GM23338 (cell line): ENCODE results near the gene ABHD18. TPM values are rescaled to one million over a fixed set of nuclear protein-coding genes. Genes with fewer than 3 reads are reported as not detected.

ENCODE experiments used
- ATAC-seq: fragments of 200-7000 bp; cut with Tn5 transposase; 3 replicates; pipeline ENCODE4 v1.9.1; 2020
- DNase-seq: peaks from one replicate; pipeline ENCODE4 v3.0.0-alpha.2; 2015; ENCODE audit warnings: low spot score
- H2AFZ ChIP-seq: fragments of 200-600 bp; sonication (generic); 2 replicates; pipeline ENCODE4 v1.8.0; 2016; ENCODE audit warnings: antibody characterized with exemption, mild to moderate bottlenecking, moderate library complexity
- H3F3A ChIP-seq: fragments of 200-600 bp; sonication (generic); replicated peaks from 2 replicates; pipeline ENCODE4 v1.8.0; 2017; ENCODE audit warnings: antibody characterized with exemption, mixed run types, low read depth
- H3K27ac ChIP-seq: fragments of 200-600 bp; sonication (generic); 2 replicates; pipeline ENCODE4 v1.6.1; 2016; ENCODE audit warnings: low read depth
- H3K27me3 ChIP-seq: fragments of 200-600 bp; sonication (generic); 2 replicates; pipeline ENCODE4 v1.8.0; 2016; ENCODE audit warnings: mild to moderate bottlenecking, mixed run types, moderate library complexity; ENCODE audit not compliant: insufficient read depth
- H3K36me3 ChIP-seq: fragments of 200-600 bp; sonication (generic); 2 replicates; pipeline ENCODE4 v1.8.0; 2016; ENCODE audit warnings: mild to moderate bottlenecking; ENCODE audit not compliant: insufficient read depth
- H3K4me1 ChIP-seq: fragments of 200-600 bp; sonication (generic); 2 replicates; pipeline ENCODE4 v1.8.0; 2016; ENCODE audit warnings: mild to moderate bottlenecking, moderate library complexity; ENCODE audit not compliant: insufficient read depth
- H3K4me2 ChIP-seq: fragments of 200-600 bp; sonication (generic); 2 replicates; pipeline ENCODE4 v1.7.1; 2017; ENCODE audit warnings: mixed run types
- H3K4me3 ChIP-seq: fragments of 200-600 bp; sonication (generic); 2 replicates; pipeline ENCODE4 v1.6.1; 2016; ENCODE audit warnings: mixed run types
- H3K79me2 ChIP-seq: fragments of 200-600 bp; sonication (generic); replicated peaks from 2 replicates; pipeline ENCODE4 v1.8.0; 2017; ENCODE audit warnings: mild to moderate bottlenecking; ENCODE audit not compliant: insufficient read depth
- H3K9me2 ChIP-seq: fragments of 200-600 bp; sonication (generic); 2 replicates; pipeline ENCODE4 v1.8.0; 2017; ENCODE audit not compliant: insufficient read depth
- H4K20me1 ChIP-seq: fragments of 200-600 bp; sonication (generic); replicated peaks from 2 replicates; pipeline ENCODE4 v1.8.0; 2017; ENCODE audit warnings: mild to moderate bottlenecking; ENCODE audit not compliant: insufficient read depth
- H3K27ac Mint-ChIP-seq: 2 replicates; pipeline ENCODE4 v1.8.0; 2020; ENCODE audit warnings: inconsistent platforms, mild to moderate bottlenecking, moderate library complexity, mixed read lengths
- H3K27me3 Mint-ChIP-seq: 3 replicates; pipeline ENCODE4 v1.8.0; 2022; ENCODE audit warnings: low read depth, mild to moderate bottlenecking, moderate library complexity, mixed read lengths, inconsistent platforms; ENCODE audit not compliant: insufficient read depth, poor library complexity
- H3K36me3 Mint-ChIP-seq: 3 replicates; pipeline ENCODE4 v1.8.0; 2021; ENCODE audit warnings: low read depth, mild to moderate bottlenecking, inconsistent platforms, moderate library complexity, mixed read lengths
- H3K4me1 Mint-ChIP-seq: 3 replicates; pipeline ENCODE4 v1.8.0; 2020; ENCODE audit warnings: mild to moderate bottlenecking, inconsistent platforms, mixed read lengths
- H3K4me3 Mint-ChIP-seq: 3 replicates; pipeline ENCODE4 v1.8.0; 2021; ENCODE audit warnings: moderate library complexity, mild to moderate bottlenecking, inconsistent platforms, mixed read lengths
- H3K9me3 Mint-ChIP-seq: 3 replicates; pipeline ENCODE4 v1.8.0; 2020; ENCODE audit warnings: moderate library complexity, mild to moderate bottlenecking, inconsistent platforms, mixed read lengths
- CREB1 ChIP-seq: fragments of 250-450 bp; sonication (Bioruptor Pico); IDR thresholded peaks from 2 replicates; pipeline ENCODE4 v1.5.0; 2020; ENCODE audit warnings: low read depth, mild to moderate bottlenecking, moderate library complexity
- EZH2 ChIP-seq: fragments of 200-600 bp; sonication (generic); IDR thresholded peaks from one replicate; pipeline ENCODE4 v1.8.0; 2017; ENCODE audit warnings: antibody characterized with exemption, mild to moderate bottlenecking, low read depth; ENCODE audit not compliant: unreplicated experiment
- EZH2phosphoT487 ChIP-seq: fragments of 200-600 bp; sonication (generic); IDR thresholded peaks from one replicate; pipeline ENCODE4 v1.8.1; 2018; ENCODE audit warnings: antibody characterized with exemption; ENCODE audit not compliant: unreplicated experiment
- POLR2AphosphoS5 ChIP-seq: IDR thresholded peaks from 2 replicates; pipeline ENCODE4 v1.6.1; 2016; ENCODE audit warnings: antibody characterized with exemption, low read depth
- STAT1 ChIP-seq: IDR thresholded peaks from one replicate; pipeline ENCODE4 v1.6.1; 2016; ENCODE audit warnings: antibody characterized with exemption; ENCODE audit not compliant: unreplicated experiment
- polyA plus RNA-seq: library from polyadenylated mRNA; unstranded; fragments of >200 nt; fragmentation: Nextera tagmentation; extraction: Ambion mirVana; gene quantifications from 2 replicates; pipeline ENCODE4 v1.2.1, GENCODE V29; 2016
- total RNA-seq: library from RNA; depleted of rRNA; stranded (reverse); fragments of >200 nt; shearing (Covaris generic); gene quantifications from 2 replicates; pipeline ENCODE4 v1.2.3, GENCODE V29; 2014
- TF ChIP-seq, protein P1 (sequence below): IDR thresholded peaks from one replicate; pipeline ENCODE4 v1.6.1; 2018; ENCODE audit warnings: antibody characterized with exemption; ENCODE audit not compliant: unreplicated experiment
- TF ChIP-seq, protein P2 (sequence below): fragments of 250-450 bp; sonication (Bioruptor Pico); IDR thresholded peaks from 2 replicates; pipeline ENCODE4 v1.5.0; 2020; ENCODE audit warnings: mild to moderate bottlenecking, moderate library complexity
- TF ChIP-seq, protein P3 (sequence below), 2 experiments: fragments of 200-600 bp in 1 of 2; sonication (generic) in 1 of 2; conservative IDR thresholded peaks; 2 replicates each; pipeline versions ENCODE4 v1.5.1 to v1.6.1; 2016 to 2017; ENCODE audit warnings: antibody characterized with exemption in 2 of 2, low read depth in 2 of 2, mild to moderate bottlenecking in 2 of 2, moderate library complexity in 1 of 2

The ABHD18 gene
- total and polyA plus RNA-seq, 2 experiments from 2014 or later, result 7.2 to 18.6 TPM

DNA sequence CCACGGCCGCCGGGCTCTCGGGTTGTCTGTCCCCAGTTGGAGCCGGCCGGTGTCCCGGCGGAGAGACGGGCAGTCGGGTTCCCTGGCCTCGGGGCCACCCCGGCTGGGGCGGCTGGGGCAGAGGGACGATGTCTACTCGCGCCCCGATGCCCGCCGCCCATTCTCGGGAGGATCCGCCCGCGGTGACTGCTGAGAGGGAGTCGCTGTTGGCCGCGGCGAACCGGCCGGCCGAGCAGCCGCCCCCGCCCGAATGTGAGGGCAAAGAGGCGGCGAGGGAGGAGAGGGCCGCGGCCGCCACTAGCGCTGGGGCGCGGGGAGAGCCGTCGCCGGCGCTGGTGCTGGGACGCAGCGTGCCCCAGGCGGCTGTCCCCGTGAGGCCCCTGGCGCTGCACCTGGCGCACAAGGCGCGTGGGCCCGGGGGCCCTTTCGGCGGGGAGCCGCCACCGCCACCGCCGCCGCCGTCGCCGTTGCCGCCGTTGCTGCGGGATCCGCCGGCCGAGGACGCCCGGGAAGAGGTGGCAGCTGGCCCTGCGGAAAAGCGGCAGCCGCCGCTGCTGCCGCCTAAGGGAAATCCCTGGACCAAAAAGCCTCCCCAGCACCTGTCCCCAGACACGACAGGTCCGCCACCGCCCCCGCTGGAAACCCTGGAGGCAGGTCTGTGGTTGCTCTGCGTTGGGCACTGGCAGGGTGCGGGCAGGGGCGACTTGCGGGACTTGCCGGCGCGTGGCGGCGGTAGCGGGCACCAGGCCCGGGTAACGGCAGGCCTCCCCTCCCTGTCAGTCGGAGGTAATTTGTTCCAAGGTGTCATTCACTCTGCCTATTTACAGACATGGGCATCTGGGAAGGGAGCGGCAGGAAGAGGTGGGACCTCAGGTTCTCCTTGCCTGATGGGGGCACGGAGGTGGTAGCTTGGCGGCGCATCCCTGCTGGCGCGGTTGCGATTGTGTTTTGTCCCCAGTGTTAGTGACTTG lies 96.6 kb downstream of the ABHD18 start:
- peaks cover 49% of the 10 kb centered on the region for H3K79me2 ChIP-seq
- 0 out of 2 replicates have a peak overlapping the region, but pooled peaks have one; percentile 65 for H3K27ac Mint-ChIP-seq

More for the DNA sequence above, 96.6 kb downstream of the ABHD18 start:
- Histone ChIP-seq H4K20me1 (peaks cover 6% of the 10 kb centered on the region; the same call in 1 of the 2 replicates), H3K4me1 (peaks cover 22% of the 10 kb centered on the region; the same call in 1 of the 2 replicates), H3K4me2 (peak overlapping the region; percentile 81), H3K27me3 (no peaks in the 10 kb centered on the region), H3K27ac (no peak overlapping the region; the same call in 1 of the 2 replicates), H2AFZ (no peak overlapping the region; the same call in 1 of the 2 replicates), H3K9me2 (no peaks in the 10 kb centered on the region), H3K36me3 (no peaks in the 10 kb centered on the region), H3K4me3 (peak overlapping the region; percentile 92), H3F3A (peaks cover 11% of the 10 kb centered on the region; the same call in 1 of the 2 replicates)
- DNase-seq (peak; percentile 73), ATAC-seq (peak; percentile 22)
- no peaks in the 10 kb centered on the region for H3K9me3 Mint-ChIP-seq
- H3K36me3 Mint-ChIP-seq, result no peaks in the 10 kb centered on the region; the same call in 2 of the 3 replicates
- TF ChIP-seq EZH2phosphoT487 (no peak), STAT1 (no peak), EZH2 (no peak), POLR2AphosphoS5 (peak; percentile 22; the same call in 1 of the 2 replicates), CREB1 (CRISPR knock-in tag) (0 out of 2 replicates have a peak, but pooled peaks have one; percentile 14)
- TF ChIP-seq, protein P1, sequence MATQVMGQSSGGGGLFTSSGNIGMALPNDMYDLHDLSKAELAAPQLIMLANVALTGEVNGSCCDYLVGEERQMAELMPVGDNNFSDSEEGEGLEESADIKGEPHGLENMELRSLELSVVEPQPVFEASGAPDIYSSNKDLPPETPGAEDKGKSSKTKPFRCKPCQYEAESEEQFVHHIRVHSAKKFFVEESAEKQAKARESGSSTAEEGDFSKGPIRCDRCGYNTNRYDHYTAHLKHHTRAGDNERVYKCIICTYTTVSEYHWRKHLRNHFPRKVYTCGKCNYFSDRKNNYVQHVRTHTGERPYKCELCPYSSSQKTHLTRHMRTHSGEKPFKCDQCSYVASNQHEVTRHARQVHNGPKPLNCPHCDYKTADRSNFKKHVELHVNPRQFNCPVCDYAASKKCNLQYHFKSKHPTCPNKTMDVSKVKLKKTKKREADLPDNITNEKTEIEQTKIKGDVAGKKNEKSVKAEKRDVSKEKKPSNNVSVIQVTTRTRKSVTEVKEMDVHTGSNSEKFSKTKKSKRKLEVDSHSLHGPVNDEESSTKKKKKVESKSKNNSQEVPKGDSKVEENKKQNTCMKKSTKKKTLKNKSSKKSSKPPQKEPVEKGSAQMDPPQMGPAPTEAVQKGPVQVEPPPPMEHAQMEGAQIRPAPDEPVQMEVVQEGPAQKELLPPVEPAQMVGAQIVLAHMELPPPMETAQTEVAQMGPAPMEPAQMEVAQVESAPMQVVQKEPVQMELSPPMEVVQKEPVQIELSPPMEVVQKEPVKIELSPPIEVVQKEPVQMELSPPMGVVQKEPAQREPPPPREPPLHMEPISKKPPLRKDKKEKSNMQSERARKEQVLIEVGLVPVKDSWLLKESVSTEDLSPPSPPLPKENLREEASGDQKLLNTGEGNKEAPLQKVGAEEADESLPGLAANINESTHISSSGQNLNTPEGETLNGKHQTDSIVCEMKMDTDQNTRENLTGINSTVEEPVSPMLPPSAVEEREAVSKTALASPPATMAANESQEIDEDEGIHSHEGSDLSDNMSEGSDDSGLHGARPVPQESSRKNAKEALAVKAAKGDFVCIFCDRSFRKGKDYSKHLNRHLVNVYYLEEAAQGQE, result no peak
- TF ChIP-seq, protein P2, sequence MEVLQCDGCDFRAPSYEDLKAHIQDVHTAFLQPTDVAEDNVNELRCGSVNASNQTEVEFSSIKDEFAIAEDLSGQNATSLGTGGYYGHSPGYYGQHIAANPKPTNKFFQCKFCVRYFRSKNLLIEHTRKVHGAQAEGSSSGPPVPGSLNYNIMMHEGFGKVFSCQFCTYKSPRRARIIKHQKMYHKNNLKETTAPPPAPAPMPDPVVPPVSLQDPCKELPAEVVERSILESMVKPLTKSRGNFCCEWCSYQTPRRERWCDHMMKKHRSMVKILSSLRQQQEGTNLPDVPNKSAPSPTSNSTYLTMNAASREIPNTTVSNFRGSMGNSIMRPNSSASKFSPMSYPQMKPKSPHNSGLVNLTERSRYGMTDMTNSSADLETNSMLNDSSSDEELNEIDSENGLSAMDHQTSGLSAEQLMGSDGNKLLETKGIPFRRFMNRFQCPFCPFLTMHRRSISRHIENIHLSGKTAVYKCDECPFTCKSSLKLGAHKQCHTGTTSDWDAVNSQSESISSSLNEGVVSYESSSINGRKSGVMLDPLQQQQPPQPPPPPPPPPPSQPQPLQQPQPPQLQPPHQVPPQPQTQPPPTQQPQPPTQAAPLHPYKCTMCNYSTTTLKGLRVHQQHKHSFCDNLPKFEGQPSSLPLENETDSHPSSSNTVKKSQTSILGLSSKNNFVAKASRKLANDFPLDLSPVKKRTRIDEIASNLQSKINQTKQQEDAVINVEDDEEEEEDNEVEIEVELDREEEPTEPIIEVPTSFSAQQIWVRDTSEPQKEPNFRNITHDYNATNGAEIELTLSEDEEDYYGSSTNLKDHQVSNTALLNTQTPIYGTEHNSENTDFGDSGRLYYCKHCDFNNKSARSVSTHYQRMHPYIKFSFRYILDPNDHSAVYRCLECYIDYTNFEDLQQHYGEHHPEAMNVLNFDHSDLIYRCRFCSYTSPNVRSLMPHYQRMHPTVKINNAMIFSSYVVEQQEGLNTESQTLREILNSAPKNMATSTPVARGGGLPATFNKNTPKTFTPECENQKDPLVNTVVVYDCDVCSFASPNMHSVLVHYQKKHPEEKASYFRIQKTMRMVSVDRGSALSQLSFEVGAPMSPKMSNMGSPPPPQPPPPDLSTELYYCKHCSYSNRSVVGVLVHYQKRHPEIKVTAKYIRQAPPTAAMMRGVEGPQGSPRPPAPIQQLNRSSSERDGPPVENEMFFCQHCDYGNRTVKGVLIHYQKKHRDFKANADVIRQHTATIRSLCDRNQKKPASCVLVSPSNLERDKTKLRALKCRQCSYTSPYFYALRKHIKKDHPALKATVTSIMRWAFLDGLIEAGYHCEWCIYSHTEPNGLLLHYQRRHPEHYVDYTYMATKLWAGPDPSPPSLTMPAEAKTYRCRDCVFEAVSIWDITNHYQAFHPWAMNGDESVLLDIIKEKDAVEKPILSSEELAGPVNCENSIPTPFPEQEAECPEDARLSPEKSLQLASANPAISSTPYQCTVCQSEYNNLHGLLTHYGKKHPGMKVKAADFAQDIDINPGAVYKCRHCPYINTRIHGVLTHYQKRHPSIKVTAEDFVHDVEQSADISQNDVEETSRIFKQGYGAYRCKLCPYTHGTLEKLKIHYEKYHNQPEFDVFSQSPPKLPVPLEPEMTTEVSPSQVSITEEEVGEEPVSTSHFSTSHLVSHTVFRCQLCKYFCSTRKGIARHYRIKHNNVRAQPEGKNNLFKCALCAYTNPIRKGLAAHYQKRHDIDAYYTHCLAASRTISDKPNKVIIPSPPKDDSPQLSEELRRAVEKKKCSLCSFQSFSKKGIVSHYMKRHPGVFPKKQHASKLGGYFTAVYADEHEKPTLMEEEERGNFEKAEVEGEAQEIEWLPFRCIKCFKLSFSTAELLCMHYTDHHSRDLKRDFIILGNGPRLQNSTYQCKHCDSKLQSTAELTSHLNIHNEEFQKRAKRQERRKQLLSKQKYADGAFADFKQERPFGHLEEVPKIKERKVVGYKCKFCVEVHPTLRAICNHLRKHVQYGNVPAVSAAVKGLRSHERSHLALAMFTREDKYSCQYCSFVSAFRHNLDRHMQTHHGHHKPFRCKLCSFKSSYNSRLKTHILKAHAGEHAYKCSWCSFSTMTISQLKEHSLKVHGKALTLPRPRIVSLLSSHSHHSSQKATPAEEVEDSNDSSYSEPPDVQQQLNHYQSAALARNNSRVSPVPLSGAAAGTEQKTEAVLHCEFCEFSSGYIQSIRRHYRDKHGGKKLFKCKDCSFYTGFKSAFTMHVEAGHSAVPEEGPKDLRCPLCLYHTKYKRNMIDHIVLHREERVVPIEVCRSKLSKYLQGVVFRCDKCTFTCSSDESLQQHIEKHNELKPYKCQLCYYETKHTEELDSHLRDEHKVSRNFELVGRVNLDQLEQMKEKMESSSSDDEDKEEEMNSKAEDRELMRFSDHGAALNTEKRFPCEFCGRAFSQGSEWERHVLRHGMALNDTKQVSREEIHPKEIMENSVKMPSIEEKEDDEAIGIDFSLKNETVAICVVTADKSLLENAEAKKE (CRISPR knock-in tag), result no peak
- TF ChIP-seq, protein P3, sequence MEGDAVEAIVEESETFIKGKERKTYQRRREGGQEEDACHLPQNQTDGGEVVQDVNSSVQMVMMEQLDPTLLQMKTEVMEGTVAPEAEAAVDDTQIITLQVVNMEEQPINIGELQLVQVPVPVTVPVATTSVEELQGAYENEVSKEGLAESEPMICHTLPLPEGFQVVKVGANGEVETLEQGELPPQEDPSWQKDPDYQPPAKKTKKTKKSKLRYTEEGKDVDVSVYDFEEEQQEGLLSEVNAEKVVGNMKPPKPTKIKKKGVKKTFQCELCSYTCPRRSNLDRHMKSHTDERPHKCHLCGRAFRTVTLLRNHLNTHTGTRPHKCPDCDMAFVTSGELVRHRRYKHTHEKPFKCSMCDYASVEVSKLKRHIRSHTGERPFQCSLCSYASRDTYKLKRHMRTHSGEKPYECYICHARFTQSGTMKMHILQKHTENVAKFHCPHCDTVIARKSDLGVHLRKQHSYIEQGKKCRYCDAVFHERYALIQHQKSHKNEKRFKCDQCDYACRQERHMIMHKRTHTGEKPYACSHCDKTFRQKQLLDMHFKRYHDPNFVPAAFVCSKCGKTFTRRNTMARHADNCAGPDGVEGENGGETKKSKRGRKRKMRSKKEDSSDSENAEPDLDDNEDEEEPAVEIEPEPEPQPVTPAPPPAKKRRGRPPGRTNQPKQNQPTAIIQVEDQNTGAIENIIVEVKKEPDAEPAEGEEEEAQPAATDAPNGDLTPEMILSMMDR (conservative IDR thresholded peaks at IDR 0.05; ENCODE audit: low read depth in 2 of 2), result peak; percentile 13 to 25; a peak in 1 of 4 replicates
- H3K27me3 Mint-ChIP-seq, result peaks cover 10% of the 10 kb centered on the region
- peaks cover 17% of the 10 kb centered on the region for H3K4me1 Mint-ChIP-seq
- H3K4me3 Mint-ChIP-seq, result peak overlapping the region; percentile 94
